ENCODE data around the gene SLC6A16.
A peak's percentile ranks its signal among the peaks of the same experiment; 100 is the strongest.
"Not testable (repeated sequence)": the region's sequence is repeated elsewhere in the genome, so short reads cannot be mapped to it uniquely, and the experiment has no call there.

Gene SLC6A16

GRCh38 chr19:49332691-49333417 is 7.9 kb upstream of the SLC6A16 start:
- not testable (repeated sequence) for DNase-seq

DNA sequence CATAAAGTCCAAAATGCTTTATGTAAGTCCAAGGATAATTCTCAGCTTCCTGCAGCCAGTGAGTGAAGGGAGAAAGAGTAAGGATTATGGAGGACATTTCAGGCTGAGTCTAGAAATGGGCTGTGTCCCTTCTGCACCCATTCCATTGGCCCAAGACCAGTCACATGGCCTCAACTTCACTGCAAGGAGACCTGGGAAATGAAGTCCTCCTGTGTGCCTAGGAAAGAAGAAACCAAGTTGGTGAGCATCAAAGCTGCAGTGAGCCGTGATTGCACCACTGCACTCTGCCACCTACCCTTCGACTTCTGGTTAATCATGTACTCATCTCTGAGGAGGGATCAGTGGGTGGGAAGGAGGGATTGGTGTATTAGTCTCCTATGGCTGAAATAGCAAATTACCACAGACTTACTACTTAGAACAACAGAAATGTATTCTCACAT is 6.6 kb upstream of the SLC6A16 start:
- DNase-seq = peak in 35 of 56 donors; percentile 5 to 78 (median 36)

DNA sequence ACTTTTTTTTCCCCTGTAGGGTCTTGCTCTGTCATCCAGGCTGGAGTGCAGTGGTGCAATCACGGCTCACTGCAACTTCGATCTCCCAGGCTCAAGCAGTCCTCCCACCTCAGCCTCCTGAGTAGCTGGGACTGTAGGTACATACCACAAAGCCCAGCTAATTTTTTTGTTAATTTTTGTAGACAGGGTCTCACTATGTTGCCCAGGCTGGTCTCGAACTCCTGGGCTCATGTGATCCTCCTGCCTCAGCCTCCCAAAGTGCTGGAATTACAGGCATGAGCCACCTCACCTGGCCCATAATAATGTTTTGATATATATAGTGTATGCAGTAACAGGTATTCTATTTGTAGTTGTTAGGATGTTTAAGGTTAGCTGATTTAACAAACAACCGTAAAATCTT is 6.2 kb upstream of the SLC6A16 start:
- not testable (repeated sequence) for DNase-seq

GRCh38 chr19:49328741-49329140 is 3.8 kb upstream of the SLC6A16 start:
- DNase-seq = no peak

DNA sequence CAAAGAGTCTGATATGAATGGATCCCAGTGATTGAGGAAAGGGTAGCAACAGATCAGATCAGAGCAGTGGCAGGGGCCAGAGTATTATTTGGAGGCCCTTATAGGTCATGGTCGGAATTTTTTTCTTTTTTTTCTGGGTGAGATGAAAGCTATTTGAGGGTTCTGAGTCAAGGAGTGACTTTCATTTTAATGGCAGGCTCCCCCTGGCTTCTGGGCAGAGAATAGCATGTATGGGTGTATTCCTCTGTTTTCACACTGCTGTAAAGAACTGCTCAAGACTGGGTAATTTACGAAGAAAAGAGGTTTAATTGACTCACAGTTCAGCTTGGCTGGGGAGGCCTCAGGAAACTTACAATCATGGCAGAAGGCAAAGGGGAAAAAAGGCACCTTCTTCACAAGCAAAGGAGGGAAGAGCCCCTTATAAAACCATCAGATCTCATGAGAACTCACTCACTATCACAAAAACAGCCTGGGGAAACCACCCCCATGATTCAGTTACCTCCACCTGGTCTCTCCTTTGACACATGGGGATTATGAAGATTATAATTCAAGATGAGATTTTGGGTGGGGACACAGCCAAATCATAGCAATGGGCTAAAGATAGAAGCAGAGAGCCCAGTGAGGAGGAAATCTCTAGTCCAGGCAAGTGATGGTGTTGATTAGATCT is 3.0 kb upstream of the SLC6A16 start:
- DNase-seq = no peak

- no peak for DNase-seq
Observed at GRCh38 chr19:49326165-49326704, 1.2 kb upstream of the SLC6A16 start.

- DNase-seq = not testable (repeated sequence)
Observed at GRCh38 chr19:49325756-49326155, 765 bp upstream of the SLC6A16 start.

GRCh38 chr19:49318296-49318695 is 6.7 kb downstream of the SLC6A16 start:
- DNase-seq = no peak

- no peak for DNase-seq
Observed at GRCh38 chr19:49316284-49316683, 8.7 kb downstream of the SLC6A16 start.

- no peak for DNase-seq
Observed at GRCh38 chr19:49315111-49315510, 9.9 kb downstream of the SLC6A16 start.

DNA sequence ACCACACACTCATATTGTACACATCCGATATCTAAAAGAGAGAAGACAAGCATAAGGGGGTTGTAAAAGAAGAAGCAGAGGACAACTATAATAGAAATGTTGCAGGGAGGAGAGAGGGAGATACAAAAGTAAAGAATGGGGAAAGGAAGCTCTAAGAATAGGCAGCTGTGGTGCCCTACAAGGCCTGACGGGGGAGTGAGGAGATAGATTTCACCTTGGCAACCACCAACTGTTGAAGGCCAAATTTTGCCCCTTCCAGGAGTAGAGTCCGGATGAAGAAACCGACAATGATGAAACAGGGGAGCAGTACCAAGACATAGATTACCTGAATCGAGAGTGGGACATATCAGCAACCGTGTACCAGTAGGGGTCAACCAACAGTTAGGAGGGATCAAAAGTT is 15.9 kb downstream of the SLC6A16 start:
- no peak for DNase-seq

GRCh38 chr19:49306734-49307133 is 18.3 kb downstream of the SLC6A16 start:
- DNase-seq = not testable (repeated sequence)

GRCh38 chr19:49301866-49302252 is 23.1 kb downstream of the SLC6A16 start:
- no peak for DNase-seq

- peak in 44 of 56 donors; percentile 1 to 66 (median 14) for DNase-seq
Observed at GRCh38 chr19:49301165-49301865, 23.7 kb downstream of the SLC6A16 start.

- not testable (repeated sequence) for DNase-seq
Observed at GRCh38 chr19:49298653-49299052, 26.3 kb downstream of the SLC6A16 start.

- no peak for DNase-seq
Observed at GRCh38 chr19:49297403-49297802, 27.6 kb downstream of the SLC6A16 start.

GRCh38 chr19:49295208-49295880 is 29.6 kb downstream of the SLC6A16 start:
- DNase-seq = no peak

GRCh38 chr19:49294401-49294800 is 30.6 kb downstream of the SLC6A16 start:
- no peak for DNase-seq

DNA sequence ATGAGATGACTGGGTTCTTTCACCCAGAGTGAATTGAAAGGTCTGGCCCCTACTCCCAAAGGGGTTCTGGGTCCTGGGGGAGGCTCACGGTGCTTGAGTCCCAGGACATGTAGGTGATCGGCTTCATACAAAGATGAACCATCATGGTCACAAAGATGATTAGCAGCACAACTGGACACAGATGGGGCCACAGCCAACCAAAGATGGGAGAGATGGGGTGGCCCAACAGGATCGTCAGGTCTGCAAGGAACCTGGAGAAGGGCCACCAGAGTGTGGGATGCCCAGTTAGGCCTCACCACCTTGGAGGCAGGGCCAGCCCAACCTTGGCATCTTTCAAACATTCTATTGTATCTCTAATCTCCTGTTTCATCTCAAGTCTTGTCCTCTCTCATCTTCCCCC is 34.5 kb downstream of the SLC6A16 start:
- no peak for DNase-seq

GRCh38 chr19:49289286-49289685 is 35.7 kb downstream of the SLC6A16 start:
- DNase-seq = not testable (repeated sequence)

GRCh38 chr19:49288205-49288604 is 36.8 kb downstream of the SLC6A16 start:
- not testable (repeated sequence) for DNase-seq
